ENCODE measurements around the gene MED9. TPM values are rescaled to one million over a fixed set of nuclear protein-coding genes. Genes with fewer than 3 reads are reported as not detected.

Gene MED9
- total and polyA plus RNA-seq, 7 donors = 9.7 to 17.9 (median 15.3) TPM

- intact Hi-C loops (cut with DNase I) = no loop called here
- TF ChIP-seq EP300 (IDR thresholded peaks at IDR 0.05) (no peak), POLR2AphosphoS5 (IDR thresholded peaks at IDR 0.05) (no peak)
- TF ChIP-seq, protein P1, sequence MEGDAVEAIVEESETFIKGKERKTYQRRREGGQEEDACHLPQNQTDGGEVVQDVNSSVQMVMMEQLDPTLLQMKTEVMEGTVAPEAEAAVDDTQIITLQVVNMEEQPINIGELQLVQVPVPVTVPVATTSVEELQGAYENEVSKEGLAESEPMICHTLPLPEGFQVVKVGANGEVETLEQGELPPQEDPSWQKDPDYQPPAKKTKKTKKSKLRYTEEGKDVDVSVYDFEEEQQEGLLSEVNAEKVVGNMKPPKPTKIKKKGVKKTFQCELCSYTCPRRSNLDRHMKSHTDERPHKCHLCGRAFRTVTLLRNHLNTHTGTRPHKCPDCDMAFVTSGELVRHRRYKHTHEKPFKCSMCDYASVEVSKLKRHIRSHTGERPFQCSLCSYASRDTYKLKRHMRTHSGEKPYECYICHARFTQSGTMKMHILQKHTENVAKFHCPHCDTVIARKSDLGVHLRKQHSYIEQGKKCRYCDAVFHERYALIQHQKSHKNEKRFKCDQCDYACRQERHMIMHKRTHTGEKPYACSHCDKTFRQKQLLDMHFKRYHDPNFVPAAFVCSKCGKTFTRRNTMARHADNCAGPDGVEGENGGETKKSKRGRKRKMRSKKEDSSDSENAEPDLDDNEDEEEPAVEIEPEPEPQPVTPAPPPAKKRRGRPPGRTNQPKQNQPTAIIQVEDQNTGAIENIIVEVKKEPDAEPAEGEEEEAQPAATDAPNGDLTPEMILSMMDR (IDR thresholded peaks at IDR 0.05) = no peak
- Histone ChIP-seq H3K4me3 (no peak overlapping the region), H3K27me3 (no peaks in the 10 kb centered on the region), H3K36me3 (no peaks in the 10 kb centered on the region), H3K4me1 (no peaks in the 10 kb centered on the region), H3K9me3 (no peaks in the 10 kb centered on the region), H3K27ac (no peak overlapping the region)
- DNase-seq = no peak
- 93 to 94% methylated on average over 21 of the region's 21 CpGs for WGBS, 2 donors
These were observed 26.2 kb downstream of the MED9 start for GRCh38 chr17:17502741-17503565.

DNA sequence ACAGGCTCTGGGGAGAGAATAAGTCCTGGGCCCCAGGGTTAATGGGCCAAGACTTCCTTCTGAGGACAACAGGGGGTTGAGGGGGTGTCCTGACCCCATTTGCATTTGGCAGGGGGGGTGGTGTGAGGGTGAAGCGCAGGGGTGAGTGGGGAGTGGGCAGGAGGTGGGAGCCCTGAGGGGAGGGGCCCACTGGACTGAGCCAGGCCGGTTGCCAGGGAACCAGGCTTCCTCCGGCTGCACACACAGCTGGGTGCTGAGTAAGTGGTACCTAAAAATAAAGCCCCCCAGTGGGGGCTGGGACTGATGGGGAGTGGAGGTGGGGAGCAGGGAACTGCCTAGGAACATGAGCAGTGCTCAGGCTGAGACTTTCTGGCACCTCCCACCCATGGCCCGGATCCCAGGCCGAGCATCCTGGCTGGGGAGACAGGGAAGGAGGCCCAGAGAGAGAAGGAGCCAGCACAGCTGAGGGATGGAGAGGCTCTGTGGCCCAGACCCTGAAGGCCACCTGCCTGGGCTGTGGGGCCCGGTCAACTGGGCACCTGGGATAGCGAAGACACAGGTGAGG lies 26.8 kb downstream of the MED9 start:
- Histone ChIP-seq H3K4me3 (no peak overlapping the region), H3K9me3 (no peaks in the 10 kb centered on the region), H3K4me1 (no peaks in the 10 kb centered on the region), H3K36me3 (no peaks in the 10 kb centered on the region), H3K27me3 (no peaks in the 10 kb centered on the region), H3K27ac (no peak overlapping the region)
- TF ChIP-seq POLR2A (IDR thresholded peaks at IDR 0.05) = no peak
- intact Hi-C loops (cut with DNase I) = no loop called here
- WGBS, 2 donors = 79 to 88% methylated on average over 7 of the region's 7 CpGs
- DNase-seq = peak; percentile 55

- Histone ChIP-seq H3K27me3 (no peaks in the 10 kb centered on the region), H3K36me3 (no peaks in the 10 kb centered on the region), H3K4me3 (no peak overlapping the region), H3K4me1 (no peaks in the 10 kb centered on the region), H3K27ac (no peak overlapping the region), H3K9me3 (no peaks in the 10 kb centered on the region)
- no peak for DNase-seq
- WGBS, 2 donors = 87% methylated on average over 20 of the region's 20 CpGs
- intact Hi-C loops (cut with DNase I) = no loop called here
- TF ChIP-seq POLR2A (IDR thresholded peaks at IDR 0.05) = no peak
- TF ChIP-seq, protein P1 (IDR thresholded peaks at IDR 0.05) = no peak
- TF ChIP-seq POLR2AphosphoS5 (IDR thresholded peaks at IDR 0.05) = no peak
- TF ChIP-seq EP300 (IDR thresholded peaks at IDR 0.05) = no peak
These were observed 27.7 kb downstream of the MED9 start for GRCh38 chr17:17504341-17505140.

GRCh38 chr17:17505151-17505550 lies 28.4 kb downstream of the MED9 start:
- TF ChIP-seq EP300 (IDR thresholded peaks at IDR 0.05) = no peak
- no peak for TF ChIP-seq POLR2AphosphoS5 (IDR thresholded peaks at IDR 0.05)
- TF ChIP-seq, protein P1 (IDR thresholded peaks at IDR 0.05) = no peak
- no peak for TF ChIP-seq POLR2A (IDR thresholded peaks at IDR 0.05)
- Histone ChIP-seq H3K36me3 (no peaks in the 10 kb centered on the region), H3K27ac (no peak overlapping the region), H3K4me1 (no peaks in the 10 kb centered on the region), H3K27me3 (no peaks in the 10 kb centered on the region), H3K9me3 (no peaks in the 10 kb centered on the region), H3K4me3 (no peak overlapping the region)
- intact Hi-C loops (cut with DNase I) = no loop called here
- DNase-seq = no peak
- 94 to 96% methylated on average over 5 of the region's 5 CpGs for WGBS, 2 donors

DNA sequence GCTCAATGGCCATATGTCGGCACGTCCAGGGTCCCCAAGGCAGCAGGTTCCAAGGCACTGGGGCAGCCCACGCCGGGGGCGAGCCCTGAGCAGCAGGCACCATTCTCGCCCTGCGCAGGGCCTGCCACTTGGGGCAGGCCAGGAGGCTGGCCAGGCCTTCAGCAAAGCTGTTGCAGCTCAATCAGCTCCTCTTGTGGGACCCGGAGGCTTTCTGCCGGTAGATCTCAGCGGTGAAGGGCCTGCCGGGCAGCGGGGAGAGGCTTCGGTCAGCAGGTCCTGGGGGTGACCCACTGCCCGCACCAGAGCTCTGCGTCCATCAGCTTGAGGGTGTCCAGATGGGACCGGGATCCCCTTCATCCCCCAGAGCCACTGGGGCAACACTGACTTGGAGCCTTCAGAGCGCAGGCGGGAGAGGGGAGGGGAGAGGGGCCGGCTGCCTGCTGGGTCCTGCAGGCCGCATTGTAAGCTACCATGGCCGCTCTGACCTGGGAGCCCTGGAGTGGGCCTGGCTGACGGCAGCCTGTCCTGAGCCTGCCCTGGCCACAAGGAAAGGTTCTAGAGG lies 28.9 kb downstream of the MED9 start:
- no peaks in the 10 kb centered on the region for H3K9me3 ChIP-seq
- no peaks in the 10 kb centered on the region for H3K27me3 ChIP-seq
- no peak for DNase-seq
- WGBS, 2 donors = 93 to 94% methylated on average over 22 of the region's 22 CpGs
- intact Hi-C loops (cut with DNase I) = no loop called here
- H3K27ac ChIP-seq = no peak overlapping the region
- no peaks in the 10 kb centered on the region for H3K36me3 ChIP-seq
- no peaks in the 10 kb centered on the region for H3K4me1 ChIP-seq
- TF ChIP-seq, protein P1 (IDR thresholded peaks at IDR 0.05) = no peak
- no peak for TF ChIP-seq POLR2A (IDR thresholded peaks at IDR 0.05)
- no peak for TF ChIP-seq EP300 (IDR thresholded peaks at IDR 0.05)
- TF ChIP-seq POLR2AphosphoS5 (IDR thresholded peaks at IDR 0.05) = no peak
- no peak overlapping the region for H3K4me3 ChIP-seq
